AG09319 (cell line): ENCODE results near the gene SCN1A.

Experiments
- DNase-seq: peaks from one replicate; pipeline ENCODE4 v3.0.0-alpha.2; 2010; ENCODE audit warnings: low read depth; ENCODE audit errors: extremely low read depth
- CTCF ChIP-seq: IDR thresholded peaks from 2 replicates; pipeline ENCODE4 v1.5.1; 2011; ENCODE audit warnings: low read depth, mild to moderate bottlenecking, inconsistent platforms, low read length, moderate library complexity

The SCN1A gene

GRCh38 chr2:165938237-165938636, 189.6 kb downstream of the SCN1A start:
- no peak for DNase-seq
- TF ChIP-seq CTCF, result no peak
